Stimulated activated CD4-positive, alpha-beta T cell treated with anti-CD3 and anti-CD28 coated beads, Interleukin-2, amount 100 ng/mL, for 24 hours (primary cell): ENCODE measurements around the gene ZNF75A.

Experiments used
- DNase-seq, 2 donors: peaks; one replicate each; pipeline ENCODE4 v3.0.0-alpha.2; 2020

ZNF75A gene

DNA sequence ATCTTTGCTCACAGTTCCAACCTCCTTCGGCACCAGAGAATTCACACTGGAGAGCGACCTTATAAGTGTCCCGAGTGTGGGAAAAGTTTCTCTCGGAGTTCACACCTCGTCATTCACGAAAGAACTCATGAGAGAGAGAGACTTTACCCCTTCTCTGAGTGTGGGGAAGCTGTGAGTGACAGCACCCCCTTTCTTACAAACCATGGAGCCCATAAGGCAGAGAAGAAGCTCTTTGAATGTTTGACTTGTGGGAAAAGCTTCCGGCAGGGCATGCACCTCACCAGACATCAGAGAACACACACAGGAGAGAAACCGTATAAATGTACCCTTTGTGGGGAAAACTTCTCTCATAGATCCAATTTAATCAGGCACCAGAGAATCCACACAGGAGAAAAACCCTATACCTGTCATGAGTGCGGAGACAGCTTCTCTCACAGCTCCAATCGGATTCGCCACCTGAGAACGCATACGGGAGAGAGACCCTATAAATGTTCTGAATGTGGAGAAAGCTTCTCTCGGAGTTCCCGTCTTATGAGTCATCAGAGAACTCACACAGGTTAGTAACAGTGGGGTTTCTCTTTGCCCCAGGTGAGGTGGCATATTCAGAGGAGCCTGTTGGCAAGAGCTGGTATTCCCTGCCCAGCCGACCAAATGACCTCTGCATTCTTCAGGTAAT lies 15.2 kb upstream of the ZNF75A start:
- no peak for DNase-seq

DNA sequence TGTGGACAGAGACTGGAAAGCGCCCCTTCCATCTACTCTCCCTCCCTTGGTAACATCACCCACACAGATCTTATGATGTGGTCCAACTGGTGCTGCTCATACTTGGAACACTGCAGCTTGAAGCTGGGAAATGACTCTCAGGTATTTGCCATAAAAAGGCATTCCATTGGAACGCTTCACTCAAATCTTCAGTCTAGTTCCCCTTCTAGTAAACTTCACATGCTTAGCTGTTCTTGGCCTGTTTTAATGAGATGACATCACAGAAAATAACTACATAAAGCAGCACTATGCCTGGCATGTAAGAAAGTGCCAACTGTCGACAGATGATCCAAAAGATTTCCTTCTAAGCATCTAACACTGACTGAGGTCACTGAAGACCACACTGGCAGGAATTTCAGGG lies 12.7 kb upstream of the ZNF75A start:
- DNase-seq, result no peak

DNA sequence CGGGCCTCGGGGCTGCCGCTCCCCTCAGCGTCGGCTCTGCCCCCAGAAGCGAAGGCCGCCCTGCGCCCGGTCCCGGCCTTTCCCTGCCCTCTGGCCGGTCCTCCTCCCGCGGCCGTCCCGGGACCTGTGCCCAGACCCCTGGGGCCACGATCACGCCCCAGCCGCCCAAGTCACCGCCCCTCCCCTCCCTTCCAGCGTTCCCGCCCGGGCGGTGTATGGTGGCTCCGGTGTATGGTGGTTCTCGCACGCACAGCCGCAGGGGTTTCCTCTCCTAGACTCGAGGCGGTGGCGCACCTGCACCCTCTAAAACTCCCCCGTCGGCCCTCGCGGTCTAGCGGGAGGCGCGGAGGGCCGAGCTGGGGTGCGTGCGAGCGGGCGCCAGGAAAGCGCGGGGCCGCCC lies 10.1 kb upstream of the ZNF75A start:
- no peak for DNase-seq

DNA sequence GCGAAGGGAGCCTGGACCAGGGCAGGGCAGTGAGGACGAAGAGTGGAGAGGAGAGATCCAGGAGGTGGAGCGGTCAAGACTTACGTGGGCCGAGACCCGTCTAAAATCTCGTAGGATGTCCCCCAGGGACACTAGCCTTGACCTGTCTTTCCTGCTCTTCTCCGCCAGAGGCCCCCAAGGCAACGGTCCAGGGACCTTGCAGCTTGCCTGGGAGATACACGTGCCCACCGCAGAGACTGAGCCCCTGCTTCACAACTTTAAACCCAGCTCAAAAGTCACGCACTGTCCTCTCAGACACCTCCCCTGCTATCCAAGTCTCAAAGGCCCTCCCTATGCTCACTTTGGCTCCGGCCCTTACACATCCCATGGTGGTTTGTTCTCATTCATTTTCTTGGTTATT lies 9.5 kb upstream of the ZNF75A start:
- DNase-seq, result no peak

DNA sequence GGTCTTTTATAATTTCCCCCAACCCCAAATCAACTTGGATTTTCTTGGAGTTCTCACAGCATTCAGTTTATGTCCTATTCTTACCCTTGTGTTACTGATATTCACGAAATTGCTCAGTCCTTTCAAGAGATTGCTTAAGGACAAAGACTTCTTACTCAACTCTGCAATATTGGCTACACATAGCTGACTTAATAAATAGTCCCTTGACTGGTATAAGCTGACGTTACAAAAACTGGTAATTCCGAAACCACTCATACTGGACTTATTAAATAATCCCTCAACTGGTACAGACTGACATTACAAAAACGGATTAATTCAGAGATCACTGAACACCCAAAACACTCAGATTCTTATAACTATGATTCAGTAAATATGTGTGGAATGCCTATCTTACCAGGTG lies 927 bp upstream of the ZNF75A start:
- DNase-seq, result no peak

DNA sequence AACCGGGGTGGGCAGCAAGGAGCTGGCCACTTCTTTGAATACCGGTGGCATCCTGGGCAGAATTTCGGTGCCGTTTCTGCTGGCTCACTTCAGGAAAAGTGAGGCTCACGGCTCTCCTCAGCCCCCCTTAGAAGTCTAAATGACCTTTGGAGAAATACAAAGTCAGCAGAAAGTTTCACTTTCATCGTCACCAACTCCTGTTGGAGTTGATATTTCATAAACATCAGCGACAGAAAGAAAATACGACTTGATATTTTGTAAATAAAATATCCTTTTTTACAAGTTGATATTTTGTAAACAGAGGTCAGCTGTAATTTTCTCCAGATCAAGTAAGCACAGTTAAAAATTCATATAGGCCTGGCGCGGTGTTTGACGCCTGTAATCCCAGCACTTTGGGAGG lies 781 bp downstream of the ZNF75A start:
- DNase-seq, result no peak

DNA sequence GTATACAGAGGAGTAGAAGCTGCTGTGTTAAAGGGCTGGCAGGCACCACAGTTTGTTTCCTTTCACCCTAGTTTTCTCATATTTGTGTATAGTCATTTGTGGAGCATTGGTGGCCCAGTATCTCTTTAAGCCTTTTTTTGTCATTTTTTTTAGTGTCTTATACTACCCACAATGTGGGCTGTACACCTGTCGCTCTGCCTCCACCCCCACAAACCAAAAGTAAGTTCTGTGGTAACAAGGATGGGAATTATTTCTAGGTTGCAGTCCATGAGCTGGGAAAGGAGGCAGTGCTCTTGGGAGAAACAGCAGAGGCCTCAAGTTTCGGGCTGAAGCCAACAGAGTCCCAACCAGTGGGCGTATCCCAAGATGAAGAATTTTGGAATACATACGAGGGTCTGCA lies 6.2 kb downstream of the ZNF75A start:
- no peak for DNase-seq

DNA sequence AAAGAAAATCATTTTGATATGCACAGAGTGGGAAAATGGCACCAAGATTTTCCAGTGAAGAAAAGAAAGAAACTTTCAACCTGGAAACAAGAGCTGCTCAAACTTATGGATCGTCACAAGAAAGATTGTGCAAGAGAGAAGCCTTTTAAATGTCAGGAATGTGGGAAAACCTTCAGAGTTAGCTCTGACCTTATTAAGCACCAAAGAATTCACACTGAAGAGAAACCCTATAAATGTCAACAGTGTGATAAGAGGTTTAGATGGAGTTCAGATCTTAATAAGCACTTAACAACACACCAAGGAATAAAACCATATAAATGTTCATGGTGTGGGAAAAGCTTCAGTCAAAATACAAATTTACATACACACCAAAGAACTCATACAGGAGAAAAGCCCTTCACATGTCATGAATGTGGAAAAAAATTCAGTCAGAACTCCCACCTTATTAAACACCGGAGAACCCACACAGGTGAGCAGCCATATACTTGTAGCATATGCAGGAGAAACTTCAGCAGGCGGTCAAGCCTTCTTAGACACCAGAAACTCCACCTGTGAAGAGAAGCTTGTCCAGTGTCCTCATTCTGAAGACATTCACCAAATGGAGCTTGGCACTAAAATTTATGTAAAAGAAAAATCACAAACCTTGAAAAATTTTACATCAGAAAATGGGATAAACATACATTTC lies 12.2 kb downstream of the ZNF75A start:
- no peak for DNase-seq

DNA sequence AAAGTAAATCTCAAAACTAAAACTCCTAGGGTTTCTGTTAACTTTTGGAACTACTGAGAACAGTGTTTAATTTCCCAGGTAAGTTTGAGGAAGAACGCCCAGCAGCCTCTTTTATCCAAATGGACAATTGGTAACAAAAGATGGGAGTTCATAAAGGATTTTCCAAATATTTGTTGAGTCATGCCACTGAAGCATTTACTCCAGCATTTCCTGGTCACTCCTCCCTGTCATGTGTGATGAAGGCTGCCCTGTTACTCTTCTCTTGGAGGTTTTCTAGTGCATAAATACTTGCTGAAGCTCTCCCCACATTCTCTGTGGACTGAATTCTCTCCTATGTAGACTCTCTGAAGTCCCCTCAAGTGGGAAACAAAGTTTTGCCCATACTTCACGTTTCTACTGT lies 16.5 kb downstream of the ZNF75A start:
- DNase-seq, result no peak

DNA sequence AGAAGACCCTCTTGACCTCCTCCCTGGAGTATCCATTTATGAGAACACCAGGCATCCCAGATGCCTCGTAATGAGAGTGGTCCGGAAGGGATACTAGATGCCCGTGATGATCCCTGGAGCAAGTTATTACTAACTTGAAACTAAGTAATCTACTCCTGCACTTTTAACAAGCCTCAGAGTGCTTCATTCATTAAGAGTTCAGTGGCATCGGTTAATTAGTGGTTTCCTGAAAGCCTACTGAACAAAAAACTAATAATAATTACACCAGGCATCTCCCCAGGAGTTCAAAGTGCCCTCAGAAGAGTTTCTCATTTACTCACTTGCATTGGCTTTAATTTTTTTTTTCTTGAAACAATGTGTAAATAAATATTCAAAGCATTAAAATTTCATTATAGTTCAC lies 22.2 kb downstream of the ZNF75A start:
- DNase-seq, result no peak

DNA sequence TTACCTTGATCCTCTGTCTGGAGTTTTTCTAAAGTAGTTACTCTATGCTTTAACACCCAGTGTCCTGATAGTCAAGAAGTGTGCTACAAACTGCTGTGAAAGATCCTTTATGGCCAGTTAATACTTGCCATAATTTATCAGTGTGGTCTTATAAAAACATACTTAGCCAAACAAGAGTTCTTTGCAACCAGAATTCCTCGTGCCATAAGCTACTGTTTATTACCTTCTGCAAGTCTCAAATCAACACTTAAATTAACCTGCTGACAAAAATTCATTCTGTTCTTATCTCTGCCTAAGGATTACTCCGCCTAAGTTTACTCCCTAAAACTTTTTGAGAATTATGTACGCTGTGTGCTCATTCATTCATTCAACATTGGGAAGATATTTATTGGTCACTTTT lies 22.8 kb downstream of the ZNF75A start:
- DNase-seq, result no peak

DNA sequence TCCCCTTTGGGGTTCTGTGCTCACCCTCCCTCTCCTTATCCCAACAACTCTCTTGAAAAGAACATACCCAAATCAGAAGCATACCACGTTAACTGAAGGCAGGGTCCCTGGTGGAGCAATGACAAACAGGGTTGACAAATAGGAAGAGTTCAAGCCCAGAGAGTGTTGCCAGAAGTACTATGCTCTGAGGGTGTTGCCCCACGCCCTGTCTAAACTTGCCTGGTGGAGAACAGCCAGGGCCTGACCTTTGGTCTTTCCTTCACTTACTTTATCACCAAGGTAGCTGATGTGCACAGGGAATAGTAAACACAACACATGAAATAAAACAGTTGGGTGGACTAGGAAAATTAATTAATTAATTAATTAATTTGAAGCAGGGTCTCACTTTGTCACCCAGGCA lies 23.3 kb downstream of the ZNF75A start:
- no peak for DNase-seq

DNA sequence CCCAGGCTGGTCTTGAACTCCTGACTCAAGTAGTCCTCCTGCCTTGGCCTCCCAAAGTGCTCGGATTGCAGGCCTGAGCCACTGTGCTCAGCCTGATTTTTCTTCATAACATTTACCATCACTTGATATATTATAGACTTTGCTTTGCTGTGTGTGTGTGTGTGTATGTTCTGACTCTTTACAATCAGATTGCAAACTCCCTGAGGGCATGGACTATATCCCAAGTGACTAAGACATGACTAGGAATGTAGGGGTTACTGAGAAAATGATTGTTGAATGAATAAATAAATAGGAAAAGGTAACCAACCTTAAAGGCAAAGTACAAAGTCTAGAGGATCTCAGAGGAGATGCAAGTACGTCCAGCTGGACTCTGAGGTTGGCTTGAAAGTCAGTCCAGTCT lies 40.7 kb downstream of the ZNF75A start:
- no peak for DNase-seq

DNA sequence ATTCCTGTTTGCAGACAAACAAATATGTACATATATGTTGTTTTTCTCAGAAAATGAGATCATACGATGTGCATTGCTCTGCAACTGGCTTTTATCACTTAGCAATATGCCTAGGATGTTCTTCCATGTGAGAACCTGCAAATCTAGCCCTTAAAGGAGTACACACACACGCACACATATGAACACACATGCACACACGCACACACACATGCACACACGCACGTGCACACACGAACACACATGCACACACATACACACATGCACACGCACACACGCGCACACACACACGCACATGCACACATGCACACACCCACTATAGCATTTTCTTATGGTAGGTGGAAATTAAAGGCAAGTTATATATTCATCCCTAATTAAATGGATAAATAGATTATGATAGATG lies 42.3 kb downstream of the ZNF75A start:
- no peak for DNase-seq

DNA sequence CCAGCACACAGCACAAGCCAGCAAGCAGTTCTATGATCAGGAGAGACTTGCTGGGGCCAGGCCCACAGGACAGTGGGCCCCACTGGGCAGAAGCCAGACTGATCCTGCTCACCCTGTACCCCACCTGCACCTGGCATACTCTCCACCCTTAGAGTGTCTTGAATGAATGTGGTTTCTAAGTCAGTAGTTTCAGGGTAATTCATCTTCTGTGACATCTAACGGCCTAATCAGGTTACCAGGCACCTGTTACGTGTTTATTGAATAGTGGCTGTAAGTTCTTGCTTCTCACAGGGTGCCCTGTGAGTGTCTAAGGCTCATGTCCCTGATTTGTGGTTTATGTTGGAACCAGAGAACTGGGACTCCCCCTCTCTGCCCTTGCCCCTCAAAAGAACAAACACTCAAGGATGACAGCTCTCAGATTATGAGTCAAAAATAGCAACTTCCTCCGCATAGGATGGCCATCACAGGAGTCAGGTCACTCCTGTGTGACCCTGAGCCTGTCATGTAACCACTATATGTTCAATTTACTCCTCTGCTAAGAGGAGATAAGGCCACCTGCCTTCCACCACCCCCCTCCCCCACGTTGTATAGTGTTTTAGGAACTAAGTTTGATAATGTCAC lies 43.4 kb downstream of the ZNF75A start:
- DNase-seq, result no peak

DNA sequence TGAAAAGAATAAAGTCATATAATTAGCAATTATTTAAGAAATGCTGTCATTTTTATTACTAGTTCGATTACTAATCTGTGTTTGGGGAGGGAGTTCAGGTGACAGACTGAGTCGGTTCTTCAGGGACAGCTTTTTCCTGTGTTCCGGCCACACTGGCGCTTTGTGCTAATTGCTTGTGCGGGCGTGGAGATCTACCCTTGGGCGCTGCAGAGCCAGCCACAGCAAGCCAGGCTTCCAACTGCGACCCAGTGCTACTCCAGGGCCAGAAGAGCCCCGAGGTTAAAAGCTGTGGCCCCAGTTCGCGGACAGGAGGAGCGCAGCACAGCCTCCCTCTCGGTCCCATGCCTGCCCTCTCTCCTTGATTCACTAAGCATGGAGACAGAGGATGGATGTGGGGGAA lies 43.9 kb downstream of the ZNF75A start:
- no peak for DNase-seq

DNA sequence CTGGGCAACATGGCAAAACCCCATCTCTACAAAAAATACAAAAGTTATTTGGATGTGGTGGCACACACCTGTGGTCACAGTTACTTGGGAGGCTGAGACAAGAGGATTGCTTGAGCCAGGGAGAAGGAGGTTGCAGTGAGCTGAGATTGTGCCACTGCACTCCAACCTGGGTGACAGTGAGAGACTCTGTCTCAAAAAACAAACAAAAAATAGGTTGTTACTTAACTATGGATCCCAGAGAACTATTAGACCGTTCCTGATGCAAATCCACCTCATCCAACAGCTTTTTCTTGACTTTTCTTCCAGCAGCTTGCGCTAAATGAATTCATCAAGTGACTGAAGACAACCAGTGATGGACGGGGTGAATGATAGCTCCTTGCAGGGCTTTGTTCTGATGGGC lies 50.3 kb downstream of the ZNF75A start, which contains the start of gene OR2C1:
Gene OR2C1, plus strand, starts transcription at position 301 of the 400 bp plus-strand sequence. Its CDS starts 52 bp downstream, at position 353.
- no peak for DNase-seq

DNA sequence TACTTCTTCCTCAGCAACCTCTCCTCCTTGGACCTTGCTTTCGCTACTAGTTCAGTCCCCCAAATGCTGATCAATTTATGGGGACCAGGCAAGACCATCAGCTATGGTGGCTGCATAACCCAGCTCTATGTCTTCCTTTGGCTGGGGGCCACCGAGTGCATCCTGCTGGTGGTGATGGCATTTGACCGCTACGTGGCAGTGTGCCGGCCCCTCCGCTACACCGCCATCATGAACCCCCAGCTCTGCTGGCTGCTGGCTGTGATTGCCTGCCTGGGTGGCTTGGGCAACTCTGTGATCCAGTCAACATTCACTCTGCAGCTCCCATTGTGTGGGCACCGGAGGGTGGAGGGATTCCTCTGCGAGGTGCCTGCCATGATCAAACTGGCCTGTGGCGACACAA lies 50.8 kb downstream of the ZNF75A start:
- no peak for DNase-seq

DNA sequence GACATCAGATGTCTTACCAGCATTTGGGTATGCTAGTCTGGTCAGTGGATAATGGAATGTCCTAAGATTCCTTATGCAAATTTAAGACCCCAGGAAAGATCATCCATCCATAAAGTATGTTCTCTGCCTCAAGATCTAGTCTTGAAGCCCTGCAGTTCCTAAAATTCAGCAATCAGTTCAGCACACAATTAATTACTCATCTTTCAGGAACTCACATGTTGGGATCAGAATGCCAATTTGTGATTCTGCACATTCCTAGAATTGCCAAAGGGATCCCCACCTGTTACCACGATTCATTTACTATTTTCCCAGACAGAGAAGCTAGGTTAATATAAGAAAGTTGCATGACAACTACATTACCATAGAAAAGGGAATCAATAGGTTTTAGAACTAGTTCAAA lies 53.6 kb downstream of the ZNF75A start:
- DNase-seq, result no peak

DNA sequence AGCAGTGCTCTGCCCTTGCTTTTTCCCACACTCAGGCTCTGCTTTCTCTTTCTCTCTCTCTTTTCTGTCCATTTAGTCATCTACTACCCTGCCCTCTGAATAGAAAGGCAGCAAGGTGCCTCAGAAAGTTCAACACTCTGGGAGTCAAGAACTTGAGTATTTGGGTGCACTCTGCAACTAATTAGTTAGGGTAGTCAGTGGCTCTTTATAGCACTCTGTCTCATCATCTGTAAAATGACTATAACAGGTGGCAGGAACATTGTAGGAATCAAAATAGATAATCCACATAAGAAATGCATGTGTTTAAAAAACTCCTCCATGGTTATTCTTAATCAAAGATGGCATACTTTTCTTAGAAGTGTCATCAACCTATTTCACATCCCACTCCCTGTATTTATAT lies 57.6 kb downstream of the ZNF75A start:
- DNase-seq, result no peak

DNA sequence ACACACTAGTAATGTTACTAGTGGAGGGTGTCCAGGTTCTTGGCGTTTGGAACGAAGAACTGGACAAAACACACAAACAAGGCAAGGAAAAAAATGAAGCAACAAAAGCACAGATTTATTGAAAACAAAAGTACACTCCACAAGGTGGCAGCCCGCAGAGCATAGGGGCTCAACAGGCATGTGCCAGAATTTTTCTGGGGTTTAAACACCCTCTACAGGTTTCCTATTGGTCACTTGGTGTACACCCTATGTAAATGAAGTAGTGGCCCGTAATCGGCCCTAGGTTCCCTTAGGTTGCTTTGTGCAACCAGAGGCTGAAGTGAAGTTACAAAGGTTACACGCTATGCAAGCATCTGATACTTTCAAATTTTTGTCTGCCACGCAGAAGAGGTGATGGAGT lies 58.5 kb downstream of the ZNF75A start:
- DNase-seq, result no peak

DNA sequence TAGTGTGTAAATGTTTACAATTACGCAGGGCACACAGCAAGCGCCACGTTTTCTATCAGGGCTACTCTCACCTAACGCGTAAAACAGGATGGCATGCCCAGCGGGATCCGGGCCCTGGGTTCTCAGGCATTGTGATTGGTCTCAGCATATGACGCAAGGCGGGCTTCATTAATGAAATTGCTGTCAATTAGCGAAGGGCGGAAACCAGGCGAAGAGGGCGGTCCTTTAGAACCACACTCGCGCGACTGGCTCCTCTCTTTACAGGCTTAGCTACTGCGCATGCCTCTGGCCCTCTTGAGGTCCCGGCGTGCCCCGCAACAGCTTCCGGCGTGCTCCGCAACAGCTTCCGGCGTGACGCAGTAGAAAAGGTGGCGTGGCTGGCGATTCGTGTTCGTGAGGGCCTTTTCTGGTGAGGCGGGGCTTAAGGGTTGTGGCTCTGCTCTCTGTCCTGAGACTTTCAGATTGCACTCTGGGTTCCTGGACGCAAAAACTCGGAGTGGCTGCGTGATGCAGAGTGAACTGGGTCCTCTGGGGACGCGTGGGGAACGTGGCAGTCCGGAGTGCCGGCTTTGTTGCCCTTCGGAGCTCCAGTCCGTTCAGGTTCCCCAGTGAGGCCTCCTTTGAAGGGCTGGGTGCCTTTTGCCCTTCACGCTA lies 59.6 kb downstream of the ZNF75A start:
- DNase-seq, result peak; percentile 86 to 87
